ENCODE data around the gene MKLN1. TPM values are rescaled to one million over a fixed set of nuclear protein-coding genes. Genes with fewer than 3 reads are reported as not detected.

The MKLN1 gene
- total and polyA plus RNA-seq, 2 of the 13 experiments (the other 11 are each of a cell fraction or from before 2014, with no cell fraction given) = 33.6 to 43.5 TPM

DNA sequence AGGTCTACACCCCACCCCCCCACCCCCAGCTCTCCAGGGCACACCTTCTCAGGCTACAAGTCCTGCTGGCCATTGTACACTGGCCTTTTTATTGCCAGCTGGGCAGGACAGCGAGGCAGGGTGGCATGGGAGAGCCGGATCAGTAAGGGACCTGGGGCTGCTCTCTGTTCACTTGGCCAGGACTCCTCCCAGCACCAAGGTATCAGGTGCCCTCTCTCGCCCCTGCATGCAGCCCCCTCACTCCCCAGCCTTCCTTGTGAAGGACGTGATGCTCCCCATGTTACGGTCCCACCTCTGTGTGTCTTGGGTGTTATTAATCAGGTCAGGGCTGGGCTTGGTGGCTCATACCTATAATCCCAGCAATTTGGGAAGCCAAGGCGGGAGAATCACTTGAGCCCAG, 202.5 kb downstream of the MKLN1 start:
- Histone ChIP-seq H3K9me3 (ENCODE audit: low read length) (no peaks in the 10 kb centered on the region), H3K9ac (ENCODE audit: insufficient read depth, low read depth, low read length) (no peak overlapping the region), H3K27me3 (ENCODE audit: control insufficient read depth in 1 of 2, insufficient read depth in 2 of 2, low read length in 2 of 2) (peaks cover 1 to 18% of the 10 kb centered on the region in 2 experiments; a peak in 2 of 5 replicates), H3K27ac (ENCODE audit: extremely low read length, insufficient read depth, low read length) (no peak overlapping the region), H2AFZ (ENCODE audit: low read length) (no peak overlapping the region), H3K4me1 (ENCODE audit: insufficient read depth, low read length) (no peaks in the 10 kb centered on the region), H3K79me2 (ENCODE audit: insufficient read depth, low read length) (no peaks in the 10 kb centered on the region), H3K4me3 (replicated peaks in 1 of 3; ENCODE audit: insufficient read depth in 1 of 3, low read depth in 2 of 3, low read length in 3 of 3) (no peak overlapping the region), H3K36me3 (replicated peaks in 1 of 2; ENCODE audit: control insufficient read depth in 1 of 2, insufficient read depth in 2 of 2, low read length in 2 of 2) (no peaks in the 10 kb centered on the region), H3K4me2 (ENCODE audit: low read depth, low read length) (no peak overlapping the region), H4K20me1 (ENCODE audit: insufficient read depth, low read length) (no peaks in the 10 kb centered on the region)
- DNase-seq (ENCODE audit: low spot score) (no peak), FAIRE-seq (no peak), ATAC-seq (no peak)
- TF ChIP-seq, protein P1, sequence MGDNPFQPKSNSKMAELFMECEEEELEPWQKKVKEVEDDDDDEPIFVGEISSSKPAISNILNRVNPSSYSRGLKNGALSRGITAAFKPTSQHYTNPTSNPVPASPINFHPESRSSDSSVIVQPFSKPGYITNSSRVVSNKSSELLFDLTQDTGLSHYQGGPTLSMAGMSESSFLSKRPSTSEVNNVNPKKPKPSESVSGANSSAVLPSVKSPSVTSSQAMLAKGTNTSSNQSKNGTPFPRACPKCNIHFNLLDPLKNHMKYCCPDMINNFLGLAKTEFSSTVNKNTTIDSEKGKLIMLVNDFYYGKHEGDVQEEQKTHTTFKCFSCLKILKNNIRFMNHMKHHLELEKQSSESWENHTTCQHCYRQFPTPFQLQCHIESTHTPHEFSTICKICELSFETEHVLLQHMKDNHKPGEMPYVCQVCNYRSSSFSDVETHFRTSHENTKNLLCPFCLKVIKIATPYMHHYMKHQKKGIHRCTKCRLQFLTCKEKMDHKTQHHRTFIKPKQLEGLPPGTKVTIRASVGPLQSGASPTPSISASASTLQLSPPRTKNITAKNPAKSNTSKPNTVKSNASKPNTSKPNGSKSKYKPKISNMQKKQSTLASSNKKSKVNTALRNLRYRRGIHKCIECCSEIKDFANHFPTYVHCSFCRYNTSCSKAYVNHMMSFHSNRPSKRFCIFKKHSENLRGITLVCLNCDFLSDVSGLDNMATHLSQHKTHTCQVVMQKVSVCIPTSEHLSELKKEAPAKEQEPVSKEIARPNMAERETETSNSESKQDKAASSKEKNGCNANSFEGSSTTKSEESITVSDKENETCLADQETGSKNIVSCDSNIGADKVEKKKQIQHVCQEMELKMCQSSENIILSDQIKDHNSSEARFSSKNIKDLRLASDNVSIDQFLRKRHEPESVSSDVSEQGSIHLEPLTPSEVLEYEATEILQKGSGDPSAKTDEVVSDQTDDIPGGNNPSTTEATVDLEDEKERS (CRISPR knock-in tag; IDR thresholded peaks at IDR 0.05) = no peak
- TF ChIP-seq ZNF367 (CRISPR knock-in tag; IDR thresholded peaks at IDR 0.05; ENCODE audit: borderline replicate concordance) = no peak
- no peak for TF ChIP-seq KLF12 (CRISPR knock-in tag; IDR thresholded peaks at IDR 0.05; ENCODE audit: borderline replicate concordance)
- in situ Hi-C loops (cut with HindIII; ENCODE audit: extremely low pct_ligation_motif_present, low pct_unique_long_range_greater_than_20kb) = no loop called here
- intact Hi-C loops (cut with micrococcal nuclease; ENCODE audit: unreplicated experiment) = no loop called here
- no TSS peak for BruUV-seq (replicated peaks)
- POLR2A ChIA-PET = no interaction called here
- CTCF ChIA-PET (ENCODE audit: low intra/inter-chr PET ratio, low total read pairs) = no interaction called here
- 0% methylated on average over 1 of the region's 6 CpGs for WGBS (ENCODE audit: low lambda C conversion rate)

DNA sequence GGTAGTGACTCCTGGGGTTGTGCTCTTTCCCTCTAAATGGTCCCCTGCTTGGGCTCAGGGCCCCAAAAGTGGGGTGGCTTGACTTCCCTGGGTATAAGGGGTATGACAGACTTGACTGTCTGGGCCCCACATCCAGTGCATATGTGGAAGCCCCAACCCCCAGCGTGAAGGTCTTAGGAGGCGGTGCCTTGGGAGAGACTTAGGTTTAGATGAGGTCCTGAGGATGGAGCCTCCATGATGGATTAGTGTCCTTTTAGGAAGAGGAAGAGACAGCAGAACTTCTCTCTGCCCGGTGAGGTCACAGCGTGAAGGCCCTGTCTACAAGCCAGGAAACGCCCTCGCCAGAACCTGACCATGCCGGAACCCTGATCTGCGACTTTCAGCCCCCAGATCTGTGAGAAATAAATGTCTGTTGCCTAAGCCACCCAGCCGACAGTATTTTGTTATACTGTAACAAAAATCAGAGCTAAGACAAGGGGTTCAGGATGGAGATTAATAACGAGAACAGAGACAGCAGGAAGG, 205.0 kb downstream of the MKLN1 start:
- Histone ChIP-seq H3K9ac (ENCODE audit: insufficient read depth, low read depth, low read length) (no peak overlapping the region), H3K4me1 (ENCODE audit: insufficient read depth, low read length) (no peaks in the 10 kb centered on the region), H3K4me3 (replicated peaks in 1 of 3; ENCODE audit: insufficient read depth in 1 of 3, low read depth in 2 of 3, low read length in 3 of 3) (no peak overlapping the region), H3K36me3 (replicated peaks in 1 of 2; ENCODE audit: control insufficient read depth in 1 of 2, insufficient read depth in 2 of 2, low read length in 2 of 2) (no peaks in the 10 kb centered on the region), H2AFZ (ENCODE audit: low read length) (no peak overlapping the region), H4K20me1 (ENCODE audit: insufficient read depth, low read length) (no peaks in the 10 kb centered on the region), H3K4me2 (ENCODE audit: low read depth, low read length) (no peak overlapping the region), H3K27ac (ENCODE audit: extremely low read length, insufficient read depth, low read length) (no peak overlapping the region), H3K79me2 (ENCODE audit: insufficient read depth, low read length) (no peaks in the 10 kb centered on the region), H3K27me3 (ENCODE audit: control insufficient read depth in 1 of 2, insufficient read depth in 2 of 2, low read length in 2 of 2) (peaks cover 1 to 18% of the 10 kb centered on the region in 2 experiments; a peak in 2 of 5 replicates), H3K9me3 (ENCODE audit: low read length) (no peaks in the 10 kb centered on the region)
- no TSS peak for BruUV-seq (replicated peaks)
- ChIA-PET CTCF (ENCODE audit: low intra/inter-chr PET ratio, low total read pairs) (no interaction called here), POLR2A (no interaction called here)
- TF ChIP-seq, protein P2, sequence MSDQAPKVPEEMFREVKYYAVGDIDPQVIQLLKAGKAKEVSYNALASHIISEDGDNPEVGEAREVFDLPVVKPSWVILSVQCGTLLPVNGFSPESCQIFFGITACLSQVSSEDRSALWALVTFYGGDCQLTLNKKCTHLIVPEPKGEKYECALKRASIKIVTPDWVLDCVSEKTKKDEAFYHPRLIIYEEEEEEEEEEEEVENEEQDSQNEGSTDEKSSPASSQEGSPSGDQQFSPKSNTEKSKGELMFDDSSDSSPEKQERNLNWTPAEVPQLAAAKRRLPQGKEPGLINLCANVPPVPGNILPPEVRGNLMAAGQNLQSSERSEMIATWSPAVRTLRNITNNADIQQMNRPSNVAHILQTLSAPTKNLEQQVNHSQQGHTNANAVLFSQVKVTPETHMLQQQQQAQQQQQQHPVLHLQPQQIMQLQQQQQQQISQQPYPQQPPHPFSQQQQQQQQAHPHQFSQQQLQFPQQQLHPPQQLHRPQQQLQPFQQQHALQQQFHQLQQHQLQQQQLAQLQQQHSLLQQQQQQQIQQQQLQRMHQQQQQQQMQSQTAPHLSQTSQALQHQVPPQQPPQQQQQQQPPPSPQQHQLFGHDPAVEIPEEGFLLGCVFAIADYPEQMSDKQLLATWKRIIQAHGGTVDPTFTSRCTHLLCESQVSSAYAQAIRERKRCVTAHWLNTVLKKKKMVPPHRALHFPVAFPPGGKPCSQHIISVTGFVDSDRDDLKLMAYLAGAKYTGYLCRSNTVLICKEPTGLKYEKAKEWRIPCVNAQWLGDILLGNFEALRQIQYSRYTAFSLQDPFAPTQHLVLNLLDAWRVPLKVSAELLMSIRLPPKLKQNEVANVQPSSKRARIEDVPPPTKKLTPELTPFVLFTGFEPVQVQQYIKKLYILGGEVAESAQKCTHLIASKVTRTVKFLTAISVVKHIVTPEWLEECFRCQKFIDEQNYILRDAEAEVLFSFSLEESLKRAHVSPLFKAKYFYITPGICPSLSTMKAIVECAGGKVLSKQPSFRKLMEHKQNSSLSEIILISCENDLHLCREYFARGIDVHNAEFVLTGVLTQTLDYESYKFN (CRISPR knock-in tag; conservative IDR thresholded peaks at IDR 0.05) = no peak
- TF ChIP-seq ZNF207 (IDR thresholded peaks at IDR 0.05; ENCODE audit: borderline replicate concordance) (no peak), RXRA (CRISPR knock-in tag; IDR thresholded peaks at IDR 0.05) (no peak)
- TF ChIP-seq, protein P3, sequence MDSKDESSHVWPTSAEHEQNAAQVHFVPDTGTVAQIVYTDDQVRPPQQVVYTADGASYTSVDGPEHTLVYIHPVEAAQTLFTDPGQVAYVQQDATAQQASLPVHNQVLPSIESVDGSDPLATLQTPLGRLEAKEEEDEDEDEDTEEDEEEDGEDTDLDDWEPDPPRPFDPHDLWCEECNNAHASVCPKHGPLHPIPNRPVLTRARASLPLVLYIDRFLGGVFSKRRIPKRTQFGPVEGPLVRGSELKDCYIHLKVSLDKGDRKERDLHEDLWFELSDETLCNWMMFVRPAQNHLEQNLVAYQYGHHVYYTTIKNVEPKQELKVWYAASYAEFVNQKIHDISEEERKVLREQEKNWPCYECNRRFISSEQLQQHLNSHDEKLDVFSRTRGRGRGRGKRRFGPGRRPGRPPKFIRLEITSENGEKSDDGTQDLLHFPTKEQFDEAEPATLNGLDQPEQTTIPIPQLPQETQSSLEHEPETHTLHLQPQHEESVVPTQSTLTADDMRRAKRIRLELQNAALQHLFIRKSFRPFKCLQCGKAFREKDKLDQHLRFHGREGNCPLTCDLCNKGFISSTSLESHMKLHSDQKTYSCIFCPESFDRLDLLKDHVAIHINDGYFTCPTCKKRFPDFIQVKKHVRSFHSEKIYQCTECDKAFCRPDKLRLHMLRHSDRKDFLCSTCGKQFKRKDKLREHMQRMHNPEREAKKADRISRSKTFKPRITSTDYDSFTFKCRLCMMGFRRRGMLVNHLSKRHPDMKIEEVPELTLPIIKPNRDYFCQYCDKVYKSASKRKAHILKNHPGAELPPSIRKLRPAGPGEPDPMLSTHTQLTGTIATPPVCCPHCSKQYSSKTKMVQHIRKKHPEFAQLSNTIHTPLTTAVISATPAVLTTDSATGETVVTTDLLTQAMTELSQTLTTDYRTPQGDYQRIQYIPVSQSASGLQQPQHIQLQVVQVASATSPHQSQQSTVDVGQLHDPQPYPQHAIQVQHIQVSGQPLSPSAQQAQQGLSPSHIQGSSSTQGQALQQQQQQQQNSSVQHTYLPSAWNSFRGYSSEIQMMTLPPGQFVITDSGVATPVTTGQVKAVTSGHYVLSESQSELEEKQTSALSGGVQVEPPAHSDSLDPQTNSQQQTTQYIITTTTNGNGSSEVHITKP (CRISPR knock-in tag; IDR thresholded peaks at IDR 0.05; ENCODE audit: low read depth) = no peak
- no peak for FAIRE-seq
- DNase-seq (ENCODE audit: low spot score) = no peak
- no peak for ATAC-seq
- intact Hi-C loops (cut with micrococcal nuclease; ENCODE audit: unreplicated experiment) = no loop called here
- WGBS (ENCODE audit: low lambda C conversion rate) = 60% methylated on average over 5 of the region's 10 CpGs
- in situ Hi-C loops (cut with HindIII; ENCODE audit: extremely low pct_ligation_motif_present, low pct_unique_long_range_greater_than_20kb) = no loop called here

Measured in HepG2 (cell line).